Gastrocnemius medialis (tissue), 4 donors: ENCODE measurements around the gene RSBN1L.

Source experiments
- CTCF ChIP-seq, 5 experiments: fragments of 450-650 bp in 3 of 5; fragments of 200-600 bp in 2 of 5; sonication (generic) in 2 of 5; IDR thresholded peaks in 4 of 5; conservative IDR thresholded peaks in 1 of 5; 1 replicate in 4 of 5; 2 replicates in 1 of 5; pipeline ENCODE4 v1.5.1; 2016 to 2019; ENCODE audit warnings: antibody characterized with exemption in 5 of 5, mild to moderate bottlenecking in 3 of 5, moderate library complexity in 3 of 5
- POLR2A ChIP-seq, 2 donors: fragments of 450-650 bp; IDR thresholded peaks; one replicate each; pipeline ENCODE4 v1.6.1; 2017; ENCODE audit warnings: antibody characterized with exemption in 2 of 2, mild to moderate bottlenecking in 2 of 2, moderate library complexity in 2 of 2

DNA sequence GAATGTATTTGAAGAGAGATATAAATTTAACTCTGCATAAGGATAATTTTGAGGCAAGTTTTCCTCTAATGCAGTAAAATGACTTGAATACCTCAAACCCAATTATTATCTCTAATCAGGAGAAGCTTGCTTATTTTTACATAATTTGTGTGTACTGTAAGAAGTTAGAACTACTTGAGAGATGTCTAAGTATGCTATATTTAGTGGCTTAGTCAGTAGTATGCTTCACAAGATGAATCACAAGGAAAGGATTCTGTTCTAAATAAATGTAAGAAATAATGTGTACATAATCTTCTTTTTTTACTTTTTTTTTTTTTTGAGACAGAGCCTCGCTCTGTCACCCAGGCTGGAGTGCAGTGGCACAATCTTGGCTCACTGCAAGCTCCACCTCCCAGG lies 116.0 kb downstream of the RSBN1L start:
- no peak for TF ChIP-seq CTCF (IDR thresholded peaks at IDR 0.05 in 4 of 5, conservative IDR thresholded peaks at IDR 0.05 in 1 of 5)
- no peak for TF ChIP-seq POLR2A (IDR thresholded peaks at IDR 0.05)
